Measurements from ENCODE around the gene DOK6. TPM values are rescaled to one million over a fixed set of nuclear protein-coding genes. Genes with fewer than 3 reads are reported as not detected.

Gene DOK6
- total and polyA plus RNA-seq, 10 of the 15 experiments (the other 5 are each of a cell fraction or from before 2014, with no cell fraction given), result 0.01 to 0.09 (median 0.04) TPM; not detected in 4

DNA sequence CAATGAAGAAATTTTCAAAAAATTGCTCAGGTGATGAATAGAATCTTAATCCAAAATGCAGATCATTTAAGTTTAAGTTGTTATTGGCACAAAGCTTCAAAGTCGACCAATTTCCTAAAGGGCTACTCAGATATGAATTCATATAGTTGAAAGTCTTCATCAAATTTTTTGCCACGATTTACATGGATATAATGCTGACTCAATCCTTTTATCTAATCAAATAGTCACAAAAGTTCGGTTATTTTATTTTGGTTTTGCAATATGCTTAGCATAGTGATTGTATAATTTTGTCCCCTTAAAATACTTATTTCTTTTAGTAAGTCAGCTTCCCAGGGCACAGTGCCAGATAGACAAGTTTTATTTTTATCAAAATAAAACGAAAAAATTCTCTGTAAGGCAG, 319.7 kb downstream of the DOK6 start (continued):
- TF ChIP-seq CREB1 (IDR thresholded peaks at IDR 0.05; ENCODE audit: low read depth) (no peak), NFXL1 (IDR thresholded peaks at IDR 0.05; ENCODE audit: borderline replicate concordance) (no peak), MTA3 (IDR thresholded peaks at IDR 0.05; ENCODE audit: borderline replicate concordance, low read length) (no peak), NR2C2 (IDR thresholded peaks at IDR 0.05; ENCODE audit: borderline replicate concordance, control insufficient read depth, insufficient read length, low read depth) (no peak)

GRCh38 chr18:69723434-69723833, 322.7 kb downstream of the DOK6 start:
- TF ChIP-seq REST (IDR thresholded peaks at IDR 0.05; ENCODE audit: low read depth, low read length) (no peak), ZNF24 (IDR thresholded peaks at IDR 0.05) (no peak), ZZZ3 (IDR thresholded peaks at IDR 0.05; ENCODE audit: control insufficient read depth, insufficient read length, low read depth) (no peak), SIN3A (IDR thresholded peaks at IDR 0.05; ENCODE audit: low read depth, low read length) (no peak), MEF2A (IDR thresholded peaks at IDR 0.05; ENCODE audit: insufficient read depth, low read depth, low read length) (no peak), KAT2A (conservative IDR thresholded peaks at IDR 0.05; ENCODE audit: control insufficient read depth, low read depth, low read length) (no peak), MYC (IDR thresholded peaks at IDR 0.05; ENCODE audit: insufficient read depth, insufficient read length, insufficient replicate concordance, low read length, severe bottlenecking) (no peak), SRF (IDR thresholded peaks at IDR 0.05; ENCODE audit: low read depth in 2 of 2, low read length in 2 of 2) (no peak), FOXK2 (IDR thresholded peaks at IDR 0.05) (no peak)
- TF ChIP-seq, protein P1, sequence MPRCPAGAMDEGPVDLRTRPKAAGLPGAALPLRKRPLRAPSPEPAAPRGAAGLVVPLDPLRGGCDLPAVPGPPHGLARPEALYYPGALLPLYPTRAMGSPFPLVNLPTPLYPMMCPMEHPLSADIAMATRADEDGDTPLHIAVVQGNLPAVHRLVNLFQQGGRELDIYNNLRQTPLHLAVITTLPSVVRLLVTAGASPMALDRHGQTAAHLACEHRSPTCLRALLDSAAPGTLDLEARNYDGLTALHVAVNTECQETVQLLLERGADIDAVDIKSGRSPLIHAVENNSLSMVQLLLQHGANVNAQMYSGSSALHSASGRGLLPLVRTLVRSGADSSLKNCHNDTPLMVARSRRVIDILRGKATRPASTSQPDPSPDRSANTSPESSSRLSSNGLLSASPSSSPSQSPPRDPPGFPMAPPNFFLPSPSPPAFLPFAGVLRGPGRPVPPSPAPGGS (IDR thresholded peaks at IDR 0.05; ENCODE audit: borderline replicate concordance, insufficient read depth, low read depth, low read length, poor library complexity, severe bottlenecking), result no peak
- ATAC-seq, result no peak

More at GRCh38 chr18:69723434-69723833, 322.7 kb downstream of the DOK6 start:
- no peaks in the 10 kb centered on the region for H4K20me1 ChIP-seq (ENCODE audit: control insufficient read depth, insufficient read depth)
- H3K4me2 ChIP-seq (ENCODE audit: control insufficient read depth, insufficient read depth), result no peak overlapping the region
- H3K27ac ChIP-seq (ENCODE audit: control insufficient read depth, insufficient read depth), result no peak overlapping the region
- in situ Hi-C loops (cut with MboI), result no loop called here
- no peak overlapping the region for H3K9ac ChIP-seq (ENCODE audit: control insufficient read depth, insufficient read depth, low read length)
- H3K79me2 ChIP-seq (ENCODE audit: control insufficient read depth, insufficient read depth, low read length), result no peaks in the 10 kb centered on the region
- ChIA-PET POLR2A (no interaction called here), RAD21 (ENCODE audit: unreplicated experiment) (no interaction called here), SMC1A (ENCODE audit: uncharacterized antibody, unreplicated experiment) (no interaction called here), CTCF (interaction anchor here (1.3 kb wide), 1 partner anchor 19 kb away, joined by 3 read pairs; no protein-coding TSS in a partner anchor)
- peaks cover 4% of the 10 kb centered on the region for H3K9me3 ChIP-seq (replicated peaks; ENCODE audit: control insufficient read depth, insufficient read depth, low read length)
- WGBS (ENCODE audit: insufficient coverage, insufficient replicate concordance, low lambda C conversion rate, missing lambda C conversion rate), result 47% methylated on average over 3 of the region's 3 CpGs
- no peak overlapping the region for H3K4me3 ChIP-seq
- intact Hi-C loops (cut with micrococcal nuclease; ENCODE audit: unreplicated experiment), result no loop called here
- no peak for DNase-seq (ENCODE audit: low read depth, low spot score)
- BruUV-seq (replicated peaks), result no TSS peak
- no peak for FAIRE-seq
- no peaks in the 10 kb centered on the region for H3K36me3 ChIP-seq (ENCODE audit: control insufficient read depth in 2 of 2, insufficient read depth in 2 of 2, low read length in 1 of 2)
- no peak overlapping the region for H2AFZ ChIP-seq (ENCODE audit: control insufficient read depth, low read depth, low read length)
- H3K27me3 ChIP-seq (replicated peaks in 1 of 2; ENCODE audit: control insufficient read depth in 2 of 2, insufficient read depth in 2 of 2, low read length in 1 of 2), result no peaks in the 10 kb centered on the region
- H3K4me1 ChIP-seq (ENCODE audit: control insufficient read depth, insufficient read depth, low read length), result no peaks in the 10 kb centered on the region
